Stimulated activated naive B cell treated with anti-CD40 and anti-IgM and Interleukin-4, amounts not matched to agents 10 μg/mL and 1 μg/mL and 100 μg/mL, for 72 hours (primary cell): Measurements from ENCODE around the gene COL2A1.

Experiments used
- ATAC-seq, 2 donors: fragments of 150-1000 bp; cut with Tn5 transposase; replicated peaks; 2 replicates each; pipeline ENCODE4 v1.10.0; 2021; ENCODE audit warnings: moderate library complexity in 1 of 2
- DNase-seq: peaks from one replicate; pipeline ENCODE4 v3.0.0; 2021
- H3K27ac Mint-ChIP-seq: one replicate; pipeline ENCODE4 v1.8.0; 2022; ENCODE audit warnings: mild to moderate bottlenecking, mixed read lengths
- H3K27me3 Mint-ChIP-seq, 2 donors: one replicate each; pipeline ENCODE4 v1.8.0; 2022; ENCODE audit warnings: mixed read lengths in 2 of 2
- H3K36me3 Mint-ChIP-seq, 2 donors: one replicate each; pipeline ENCODE4 v1.8.0; 2022; ENCODE audit warnings: mixed read lengths in 2 of 2, mild to moderate bottlenecking in 1 of 2
- H3K4me1 Mint-ChIP-seq, 2 donors: one replicate each; pipeline ENCODE4 v1.8.0; 2022; ENCODE audit warnings: mixed read lengths in 2 of 2, mild to moderate bottlenecking in 1 of 2
- H3K4me3 Mint-ChIP-seq, 2 donors: one replicate each; pipeline ENCODE4 v1.8.0; 2022; ENCODE audit warnings: mild to moderate bottlenecking in 2 of 2, mixed read lengths in 2 of 2, moderate library complexity in 1 of 2
- H3K9me3 Mint-ChIP-seq, 2 donors: one replicate each; pipeline ENCODE4 v1.8.0; 2022; ENCODE audit warnings: mixed read lengths in 2 of 2, mild to moderate bottlenecking in 1 of 2

Gene COL2A1

DNA sequence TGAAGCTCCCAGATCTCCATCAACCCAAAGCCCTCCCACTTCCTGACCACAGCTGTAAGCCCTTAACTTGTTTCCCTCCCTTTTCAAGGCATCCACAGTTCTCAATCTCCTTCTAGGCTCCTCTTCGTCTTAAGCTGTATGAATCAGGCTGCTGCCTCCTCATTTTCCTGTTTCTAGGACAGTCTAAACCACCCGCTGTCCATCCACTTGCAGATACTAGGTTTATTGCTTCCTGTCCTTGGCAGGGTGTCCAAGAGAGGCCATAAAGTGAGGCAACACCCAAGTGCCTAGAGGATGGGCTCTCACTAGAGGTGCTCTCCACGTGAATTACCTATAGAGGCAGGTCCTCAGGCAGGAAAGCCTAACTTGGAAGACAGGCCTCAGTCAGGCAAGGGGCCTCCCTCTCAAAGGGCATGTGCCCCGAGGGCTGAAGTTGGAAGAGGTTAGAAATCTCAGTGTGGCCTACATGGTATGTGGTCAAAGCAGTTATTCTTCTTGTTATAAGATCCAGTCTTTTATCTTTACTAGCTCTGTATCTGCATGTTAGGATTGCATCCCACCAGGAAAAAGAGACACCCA is 49.7 kb downstream of the COL2A1 start:
- no peak for DNase-seq
- Mint-ChIP-seq H3K36me3 (peaks cover 0 to 2% of the 10 kb centered on the region in 2 donors), H3K27me3 (peaks cover 19% of the 10 kb centered on the region in 2 donors), H3K9me3 (peaks cover 4 to 5% of the 10 kb centered on the region in 2 donors), H3K4me1 (peaks cover 1 to 3% of the 10 kb centered on the region in 2 donors), H3K4me3 (no peak overlapping the region), H3K27ac (no peak overlapping the region)
- ATAC-seq: no peak

DNA sequence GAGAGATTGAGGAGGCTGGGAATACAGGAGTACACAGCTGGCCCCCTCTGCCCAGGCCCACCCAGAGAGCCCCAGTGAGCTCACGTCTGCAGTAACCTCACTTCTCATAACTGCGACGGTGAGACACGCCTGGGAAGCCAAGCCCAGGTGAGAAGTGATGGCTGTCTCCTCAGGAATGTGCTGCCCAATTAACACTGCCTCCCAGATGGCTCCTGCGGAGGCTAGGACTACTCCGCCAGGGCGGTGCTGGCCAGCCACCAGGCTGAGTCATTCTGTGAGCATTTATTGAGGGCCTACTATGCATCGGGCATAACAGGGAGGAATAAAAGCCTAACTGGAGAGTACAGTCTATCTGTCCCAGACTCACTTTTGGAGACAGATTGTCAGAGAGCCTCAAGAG is 50.2 kb downstream of the COL2A1 start:
- Mint-ChIP-seq H3K4me1 (peaks cover 4 to 8% of the 10 kb centered on the region in 2 donors), H3K27ac (no peak overlapping the region), H3K4me3 (no peak overlapping the region), H3K36me3 (peaks cover 0 to 2% of the 10 kb centered on the region in 2 donors), H3K27me3 (peaks cover 14 to 15% of the 10 kb centered on the region in 2 donors), H3K9me3 (peaks cover 4 to 5% of the 10 kb centered on the region in 2 donors)
- no peak for DNase-seq
- no peak for ATAC-seq

DNA sequence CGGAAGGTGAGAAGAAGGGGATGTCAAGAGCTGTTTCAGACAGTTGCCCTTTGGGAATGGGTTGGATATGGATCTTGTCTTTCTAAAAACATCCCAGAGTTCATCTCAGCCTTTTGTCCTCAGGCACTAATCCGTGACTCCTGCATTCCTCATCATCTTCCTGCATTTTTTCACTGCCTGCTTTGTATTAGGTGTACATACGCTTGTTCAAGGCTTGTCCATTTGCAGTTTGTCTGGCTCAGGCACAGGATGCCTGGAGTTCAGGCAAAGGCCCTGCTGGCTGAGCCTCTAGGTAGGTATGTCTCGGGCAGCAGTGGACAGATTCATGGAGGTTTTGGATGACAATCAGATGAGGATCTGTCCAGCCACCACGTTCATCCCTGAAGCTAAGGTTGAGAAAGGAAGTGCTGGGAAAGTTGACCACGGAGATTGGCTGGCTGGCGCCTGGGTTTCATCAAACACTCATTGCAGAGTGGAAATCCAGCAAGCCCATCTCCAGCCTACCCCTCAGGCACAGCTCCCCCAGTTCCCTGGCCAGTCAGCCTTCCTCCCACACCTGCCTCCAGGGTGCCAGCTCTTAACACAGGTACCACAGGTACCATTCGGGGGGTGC is 53.3 kb downstream of the COL2A1 start:
- Mint-ChIP-seq H3K4me1 (peaks cover 8 to 15% of the 10 kb centered on the region in 2 donors), H3K27ac (no peak overlapping the region), H3K9me3 (no peaks in the 10 kb centered on the region), H3K36me3 (no peaks in the 10 kb centered on the region), H3K4me3 (no peak overlapping the region), H3K27me3 (peaks cover 17 to 19% of the 10 kb centered on the region in 2 donors)
- no peak for DNase-seq
- ATAC-seq: no peak

DNA sequence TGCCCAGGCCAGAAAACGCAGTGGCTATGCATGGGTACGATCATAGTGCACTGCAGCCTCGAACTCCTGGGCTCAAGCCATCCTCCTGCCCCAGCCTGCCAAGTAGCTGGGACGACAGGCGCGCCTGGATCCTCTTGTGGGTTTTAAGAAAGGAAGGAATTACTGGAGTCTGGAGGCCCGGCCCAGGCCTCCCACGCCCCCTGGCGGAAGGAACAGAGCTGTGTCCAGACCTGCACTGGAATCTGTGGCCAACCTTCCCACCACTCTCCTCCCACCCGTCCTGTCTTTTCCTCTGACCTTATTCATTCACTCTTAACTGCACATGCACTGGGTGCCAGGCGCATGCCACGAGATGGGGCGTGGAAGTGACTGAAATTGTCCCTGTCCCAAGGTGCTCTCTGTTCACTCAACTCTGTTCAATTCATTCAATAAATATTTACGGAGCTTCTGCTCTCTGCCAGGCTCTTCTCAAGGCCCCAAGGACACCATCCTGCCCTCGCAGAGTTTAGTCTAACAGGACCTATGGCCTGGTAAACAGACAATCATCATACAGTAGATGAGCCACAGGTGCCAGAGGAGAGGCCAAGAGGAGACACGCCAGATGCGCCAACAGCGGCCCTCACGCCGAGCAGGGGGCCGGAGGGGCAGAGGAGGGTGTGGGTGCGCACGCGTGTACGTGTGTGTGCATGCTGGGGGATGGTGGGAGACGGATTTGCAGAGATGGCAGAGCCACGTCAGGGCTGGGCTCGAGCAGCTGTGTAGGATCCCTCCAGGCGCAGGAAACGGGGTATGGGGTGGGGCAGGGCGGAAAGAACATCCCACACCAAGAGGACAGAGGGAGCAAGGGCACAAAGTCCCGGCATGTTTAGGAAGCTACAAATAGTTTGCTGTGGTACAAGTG is 54.6 kb downstream of the COL2A1 start:
- no peaks in the 10 kb centered on the region for H3K36me3 Mint-ChIP-seq
- no peak overlapping the region for H3K27ac Mint-ChIP-seq
- H3K9me3 Mint-ChIP-seq: no peaks in the 10 kb centered on the region
- peaks cover 8 to 15% of the 10 kb centered on the region in 2 donors for H3K4me1 Mint-ChIP-seq
- H3K27me3 Mint-ChIP-seq: peaks cover 11 to 19% of the 10 kb centered on the region in 2 donors
- H3K4me3 Mint-ChIP-seq: no peak overlapping the region
- peak; percentile 79 to 80 for ATAC-seq
- no peak for DNase-seq

DNA sequence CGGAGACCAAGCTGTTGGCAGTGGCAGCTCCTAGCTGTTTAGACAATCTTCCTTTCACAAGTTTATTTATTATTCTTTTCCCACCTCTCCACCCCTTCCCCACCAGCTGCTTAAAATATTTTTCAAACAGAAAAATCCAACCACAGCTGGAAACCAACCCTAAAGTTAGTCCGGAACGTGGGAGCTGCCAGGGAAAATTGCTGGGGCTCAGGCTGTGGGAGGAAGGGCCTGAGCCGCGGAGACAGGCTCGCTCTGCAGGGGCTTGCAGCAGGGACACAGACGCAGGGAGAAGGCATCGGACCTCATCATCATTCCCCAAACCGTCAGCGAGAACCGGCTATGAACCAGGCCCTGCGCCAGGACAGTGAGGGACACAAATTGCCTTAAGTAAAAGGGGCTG is 56.9 kb downstream of the COL2A1 start:
- DNase-seq (no peak), ATAC-seq (no peak)
- no peaks in the 10 kb centered on the region for H3K9me3 Mint-ChIP-seq
- peaks cover 29 to 33% of the 10 kb centered on the region in 2 donors for H3K27me3 Mint-ChIP-seq
- no peaks in the 10 kb centered on the region for H3K36me3 Mint-ChIP-seq
- no peak overlapping the region for H3K4me3 Mint-ChIP-seq
- H3K27ac Mint-ChIP-seq: no peak overlapping the region
- H3K4me1 Mint-ChIP-seq: peaks cover 12 to 22% of the 10 kb centered on the region in 2 donors

DNA sequence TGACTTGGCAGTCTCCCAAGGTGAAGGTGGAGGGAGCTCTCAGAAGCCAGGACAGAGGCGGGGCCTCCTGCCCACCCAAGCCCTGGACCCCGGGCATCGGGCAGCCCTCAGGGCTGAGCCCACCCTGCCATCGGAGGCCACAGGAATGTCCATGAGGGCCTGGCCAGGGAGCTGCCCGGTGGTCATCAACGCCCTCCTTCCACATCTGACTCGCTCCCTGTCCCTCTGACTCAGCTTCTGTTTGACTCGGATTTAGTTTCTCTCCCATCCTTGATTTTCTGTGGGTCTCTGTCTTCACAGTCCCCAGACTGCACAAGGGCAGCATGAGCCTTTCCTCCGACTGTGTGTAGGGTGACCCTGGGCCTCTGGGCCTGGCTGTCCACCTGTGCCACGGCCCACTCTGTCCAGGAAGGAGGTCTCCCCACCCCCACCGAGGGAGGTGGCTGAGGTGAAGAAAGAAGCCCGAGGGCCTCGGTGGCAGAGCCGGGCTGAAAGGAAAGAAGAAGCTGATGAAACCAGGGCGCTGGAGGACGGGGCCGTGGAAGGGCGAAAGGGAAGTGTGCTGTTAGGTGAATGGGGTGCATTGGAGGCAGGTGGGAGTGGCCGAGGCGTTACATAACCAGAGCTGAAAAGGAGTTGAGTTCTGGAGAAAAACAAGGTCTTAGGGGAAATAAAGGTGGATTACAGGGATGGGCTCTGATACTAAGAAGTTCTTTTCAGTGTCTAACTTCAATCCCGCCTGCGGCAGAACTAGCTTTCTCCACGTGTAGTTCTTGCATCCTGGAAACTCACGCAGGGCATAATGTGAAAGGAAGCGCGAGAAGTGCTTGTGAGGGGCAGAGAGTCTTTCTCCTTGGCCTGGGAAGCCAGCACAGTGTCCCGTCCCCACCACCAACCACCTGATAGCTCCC is 57.6 kb downstream of the COL2A1 start:
- H3K4me1 Mint-ChIP-seq: peaks cover 12 to 27% of the 10 kb centered on the region in 2 donors
- H3K27ac Mint-ChIP-seq: no peak overlapping the region
- ATAC-seq (no peak), DNase-seq (no peak)
- H3K36me3 Mint-ChIP-seq: no peaks in the 10 kb centered on the region
- peaks cover 35 to 37% of the 10 kb centered on the region in 2 donors for H3K27me3 Mint-ChIP-seq
- H3K9me3 Mint-ChIP-seq: no peaks in the 10 kb centered on the region
- no peak overlapping the region for H3K4me3 Mint-ChIP-seq

DNA sequence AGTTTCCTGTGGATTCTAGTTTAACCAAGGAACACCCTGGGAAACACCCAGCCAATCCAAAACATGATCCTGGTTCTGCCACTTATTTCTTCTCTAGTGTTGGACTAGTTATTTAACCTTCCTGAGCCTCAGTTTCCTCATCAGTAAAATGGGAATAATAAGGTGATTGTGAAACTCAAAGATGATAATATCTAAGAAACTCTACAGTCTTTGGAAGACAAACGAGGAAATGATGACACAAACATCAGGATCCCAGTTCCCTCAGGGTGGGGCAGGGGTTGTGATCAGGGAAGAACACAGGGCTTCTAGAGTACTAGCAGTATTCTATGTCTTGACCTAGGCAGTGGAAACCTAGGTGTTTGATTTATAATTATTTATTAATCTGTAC is 58.9 kb downstream of the COL2A1 start:
- H3K4me3 Mint-ChIP-seq: no peak overlapping the region

DNA sequence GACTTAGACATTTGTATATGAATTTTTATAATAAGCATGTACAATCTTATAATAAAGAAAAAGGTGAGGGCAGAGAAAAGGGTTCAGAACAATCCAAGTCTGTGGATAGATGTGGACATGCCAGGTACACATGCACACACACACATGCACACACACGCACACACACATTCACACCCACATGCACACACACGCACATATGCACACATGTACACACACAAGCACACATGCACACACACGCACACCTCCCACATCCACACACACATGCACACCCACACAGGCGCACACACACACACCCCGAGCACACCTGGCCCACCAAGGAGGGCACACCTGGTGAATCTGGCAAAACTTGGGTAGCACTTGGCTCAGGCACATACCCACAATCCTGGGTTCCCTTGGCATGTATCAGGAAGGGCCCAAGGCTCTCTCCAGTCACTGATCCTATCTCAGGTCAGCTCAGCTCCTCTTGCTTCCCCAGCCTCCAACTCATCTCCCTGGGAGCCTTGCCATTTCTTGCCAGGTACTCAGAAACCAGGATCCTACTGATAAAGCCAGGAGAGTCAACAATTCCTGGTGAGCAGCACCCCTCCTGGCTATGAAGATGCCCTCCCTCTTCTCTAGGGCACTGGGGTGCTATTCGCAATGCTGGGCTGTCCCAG is 59.5 kb downstream of the COL2A1 start:
- peaks cover 21 to 30% of the 10 kb centered on the region in 2 donors for H3K4me1 Mint-ChIP-seq
- no peak overlapping the region for H3K27ac Mint-ChIP-seq
- no peak for DNase-seq
- H3K27me3 Mint-ChIP-seq: peaks cover 46 to 48% of the 10 kb centered on the region in 2 donors
- no peak for ATAC-seq
- H3K4me3 Mint-ChIP-seq: no peak overlapping the region
- no peaks in the 10 kb centered on the region for H3K36me3 Mint-ChIP-seq
- H3K9me3 Mint-ChIP-seq: no peaks in the 10 kb centered on the region

More for the DNA sequence above, 58.9 kb downstream of the COL2A1 start:
- Mint-ChIP-seq H3K27ac (no peak overlapping the region), H3K4me1 (peaks cover 21 to 31% of the 10 kb centered on the region in 2 donors), H3K9me3 (no peaks in the 10 kb centered on the region), H3K36me3 (no peaks in the 10 kb centered on the region), H3K27me3 (peaks cover 44 to 47% of the 10 kb centered on the region in 2 donors)
- no peak for ATAC-seq
- DNase-seq: no peak

DNA sequence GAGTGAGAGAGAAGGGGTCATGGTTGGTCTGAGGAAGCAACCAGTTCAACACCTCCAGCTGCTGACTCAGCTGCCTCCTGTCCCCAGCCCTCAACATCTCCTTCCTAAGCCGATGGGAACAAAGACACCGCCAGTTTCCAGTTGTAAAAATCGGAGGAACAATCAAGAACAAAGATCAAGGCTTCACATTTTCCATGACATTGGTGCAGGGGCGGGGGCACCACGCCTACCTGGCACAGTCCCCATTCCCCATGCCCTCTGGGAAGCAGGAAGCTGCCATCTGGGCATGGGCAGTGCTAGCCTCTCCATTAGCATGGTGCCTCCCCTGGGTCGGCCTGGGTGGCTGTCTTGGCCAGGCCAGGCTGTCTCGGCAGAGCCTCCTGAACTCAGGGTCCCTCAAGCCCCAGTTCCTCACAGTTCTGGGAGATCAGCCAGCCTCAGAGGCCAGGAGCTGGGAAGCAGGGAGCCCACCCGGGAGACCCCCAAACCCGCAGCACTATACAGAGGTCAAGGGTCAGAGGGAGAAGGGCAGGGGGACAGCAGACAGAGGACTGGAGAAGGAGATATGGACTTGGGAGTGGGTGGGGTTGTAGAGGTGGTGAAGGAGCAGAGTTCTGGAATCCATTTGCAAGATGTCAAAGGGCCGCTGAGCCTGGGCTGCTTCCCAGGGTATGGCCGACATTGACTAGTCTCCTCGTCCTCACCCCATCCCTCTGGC is 60.5 kb downstream of the COL2A1 start:
- Mint-ChIP-seq H3K36me3 (no peaks in the 10 kb centered on the region), H3K4me3 (no peak overlapping the region), H3K4me1 (peaks cover 17 to 23% of the 10 kb centered on the region in 2 donors), H3K27ac (no peak overlapping the region), H3K27me3 (peaks cover 44 to 50% of the 10 kb centered on the region in 2 donors), H3K9me3 (no peaks in the 10 kb centered on the region)
- DNase-seq (no peak), ATAC-seq (no peak)

DNA sequence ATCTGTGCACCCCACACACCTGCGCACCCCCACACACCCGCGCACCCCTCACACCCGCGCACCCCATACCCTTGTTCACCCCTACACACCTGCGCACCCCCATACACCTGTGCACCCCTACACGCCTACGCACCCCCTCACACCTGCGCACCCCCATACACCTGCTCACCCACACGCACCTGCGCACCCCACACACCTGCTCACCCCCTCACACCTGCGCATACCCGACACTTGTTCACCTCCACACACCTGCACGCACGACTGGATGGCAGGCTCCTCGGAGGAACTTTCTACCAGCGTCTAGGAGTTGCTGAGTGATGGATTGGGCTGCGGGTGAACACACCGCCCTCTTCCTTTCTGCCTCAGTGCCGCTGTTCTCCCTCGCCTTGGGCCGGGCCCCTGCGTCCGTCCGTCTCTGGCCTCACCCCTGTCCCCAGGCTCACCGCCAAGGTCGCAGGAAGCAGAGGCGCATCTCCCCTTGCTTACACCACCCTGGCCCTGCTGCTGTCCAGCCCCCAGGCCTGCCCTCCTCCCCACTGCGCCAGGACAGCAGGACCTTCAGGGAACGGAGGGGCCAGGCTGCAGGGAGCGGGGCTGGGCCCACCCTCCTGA is 61.6 kb downstream of the COL2A1 start:
- Mint-ChIP-seq H3K4me1 (peaks cover 17 to 23% of the 10 kb centered on the region in 2 donors), H3K4me3 (no peak overlapping the region), H3K36me3 (no peaks in the 10 kb centered on the region), H3K27me3 (peaks cover 44 to 50% of the 10 kb centered on the region in 2 donors), H3K9me3 (no peaks in the 10 kb centered on the region), H3K27ac (no peak overlapping the region)
- DNase-seq: no peak
- no peak for ATAC-seq

DNA sequence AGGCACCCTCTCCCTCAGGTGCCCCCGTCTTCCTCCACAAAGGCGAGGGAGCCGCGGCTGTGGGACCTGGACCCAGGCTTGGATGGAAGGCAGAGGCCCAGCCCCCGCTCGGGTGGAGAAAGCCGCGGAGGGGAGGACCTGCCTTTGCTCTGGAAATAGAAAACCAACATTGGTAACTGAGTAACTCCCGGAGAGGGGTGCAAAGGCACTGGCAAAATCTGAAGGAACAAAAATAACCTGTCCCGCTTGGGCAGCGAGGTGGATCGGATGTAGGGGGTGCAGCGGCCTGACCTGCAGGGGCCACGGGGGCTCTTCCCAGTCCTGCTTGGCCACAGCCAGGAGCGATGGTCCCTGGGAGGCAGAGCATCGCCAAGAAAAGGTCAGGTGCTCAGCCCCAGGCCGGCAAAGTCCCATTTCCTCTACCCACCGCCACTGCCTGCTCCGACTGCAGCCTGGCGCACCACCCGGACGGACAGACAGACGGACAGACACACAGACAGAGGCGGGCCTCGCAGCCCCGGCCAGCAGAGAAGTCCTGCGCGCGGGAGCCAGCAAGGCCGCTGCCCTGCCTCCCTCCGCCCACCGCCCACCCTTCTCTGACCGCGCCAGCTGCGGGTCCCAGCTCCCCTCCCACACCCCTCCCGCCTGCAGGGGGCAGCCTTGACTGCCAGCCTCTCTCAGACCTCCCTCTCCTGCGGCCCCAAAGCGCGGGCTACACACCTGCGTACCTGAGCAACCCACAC is 62.2 kb downstream of the COL2A1 start:
- Mint-ChIP-seq H3K4me3 (peak overlapping the region; percentile 9 to 44), H3K9me3 (no peaks in the 10 kb centered on the region), H3K4me1 (peaks cover 17 to 23% of the 10 kb centered on the region in 2 donors), H3K36me3 (no peaks in the 10 kb centered on the region), H3K27ac (no peak overlapping the region), H3K27me3 (peaks cover 44 to 50% of the 10 kb centered on the region in 2 donors)
- DNase-seq: peak; percentile 12
- peak; percentile 76 to 82 for ATAC-seq

DNA sequence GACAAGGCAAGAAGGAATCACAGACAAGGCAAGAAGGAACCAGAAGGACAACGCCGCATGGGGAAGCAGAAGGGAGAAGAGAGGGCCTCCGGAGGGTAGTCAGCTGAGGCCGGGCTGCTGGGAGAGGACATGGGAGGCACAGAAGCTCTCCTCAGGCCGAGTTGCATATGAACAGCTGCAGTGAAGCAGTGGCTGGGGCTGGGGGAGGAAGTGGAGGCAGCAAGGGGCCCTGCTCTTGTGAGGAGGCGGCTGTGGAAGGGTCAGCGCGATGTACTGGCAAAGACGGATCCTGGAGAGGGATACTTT is 62.8 kb downstream of the COL2A1 start:
- Mint-ChIP-seq H3K27me3 (peaks cover 38 to 45% of the 10 kb centered on the region in 2 donors), H3K27ac (no peak overlapping the region), H3K4me3 (peak overlapping the region in 1 of 2 donors; percentile 44), H3K4me1 (peaks cover 13 to 17% of the 10 kb centered on the region in 2 donors), H3K36me3 (no peaks in the 10 kb centered on the region), H3K9me3 (no peaks in the 10 kb centered on the region)
- DNase-seq (no peak), ATAC-seq (no peak)
